B cell (primary cell): ENCODE results near the gene EPDR1. TPM values are rescaled to one million over a fixed set of nuclear protein-coding genes. Genes with fewer than 3 reads are reported as not detected.

Experiments used
- ATAC-seq: fragments of 200-7000 bp; cut with Tn5 transposase; one replicate; pipeline ENCODE4 v1.10.0; 2021; ENCODE audit warnings: low read depth, mild to moderate bottlenecking, moderate number of reproducible peaks, moderate library complexity
- CTCF ChIA-PET: fragments of 350-600 bp; sonication (Branson Sonifier 250); formaldehyde crosslinking; loops from one replicate; lab custom pipeline; 2021; ENCODE audit warnings: antibody characterized with exemption, inconsistent platforms; lab: Charles Lee
- POLR2A ChIA-PET: fragments of 350-600 bp; sonication (Branson Sonifier 250); formaldehyde crosslinking; loops from one replicate; lab custom pipeline; 2021; ENCODE audit warnings: antibody characterized with exemption; lab: Charles Lee
- DNase-seq: peaks from one replicate; pipeline ENCODE4 v3.0.0; 2013
- H2AFZ ChIP-seq: 2 replicates; pipeline ENCODE4 v1.6.1; 2012; ENCODE audit warnings: mild to moderate bottlenecking, low read depth, low read length; ENCODE audit not compliant: insufficient read depth, poor library complexity, severe bottlenecking
- H3K27ac ChIP-seq, 2 donors: 1 replicate in 1 of 2; 2 replicates in 1 of 2; pipeline ENCODE4 v1.5.1; 2012 to 2013; ENCODE audit warnings: low read length in 2 of 2, mild to moderate bottlenecking in 2 of 2, moderate library complexity in 1 of 2
- H3K27me3 ChIP-seq, 4 experiments: fragments of 200-600 bp in 1 of 4; sonication (generic) in 1 of 4; replicated peaks in 1 of 4; 1 replicate in 2 of 4; 2 replicates in 2 of 4; pipeline versions ENCODE4 v1.6.1 to v1.7.0; 2013 to 2016; ENCODE audit warnings: low read length in 3 of 4, mild to moderate bottlenecking in 2 of 4, mixed read lengths in 1 of 4, moderate library complexity in 1 of 4; ENCODE audit not compliant: insufficient read depth in 4 of 4, control insufficient read depth in 3 of 4; ENCODE audit errors: control extremely low read depth in 1 of 4
- H3K36me3 ChIP-seq, 2 experiments: replicated peaks in 1 of 2; 1 replicate in 1 of 2; 2 replicates in 1 of 2; pipeline versions ENCODE4 v1.6.1 to v1.7.1; 2013; ENCODE audit warnings: low read length in 1 of 2; ENCODE audit not compliant: insufficient read depth in 2 of 2, control insufficient read depth in 1 of 2; ENCODE audit errors: control extremely low read depth in 1 of 2, extremely low read depth in 1 of 2
- H3K4me1 ChIP-seq, 2 donors: fragments of 200-600 bp in 1 of 2; sonication (generic) in 1 of 2; 1 replicate in 1 of 2; 2 replicates in 1 of 2; pipeline versions ENCODE4 v1.5.1 to v1.6.1; 2013 to 2017; ENCODE audit warnings: low read length in 2 of 2; ENCODE audit not compliant: control insufficient read depth in 2 of 2, insufficient read depth in 2 of 2
- H3K4me2 ChIP-seq: replicated peaks from 2 replicates; pipeline ENCODE3; 2012; ENCODE audit warnings: mild to moderate bottlenecking, low read depth, low read length; ENCODE audit not compliant: poor library complexity, severe bottlenecking
- H3K4me3 ChIP-seq, 5 experiments: fragments of 200-600 bp in 1 of 5; sonication (generic) in 1 of 5; 1 replicate in 3 of 5; 2 replicates in 2 of 5; pipeline versions ENCODE4 v1.5.1 to v1.7.0; 2011 to 2016; ENCODE audit warnings: low read length in 4 of 5, mild to moderate bottlenecking in 4 of 5, low read depth in 2 of 5, control low read depth in 1 of 5, moderate library complexity in 1 of 5; ENCODE audit not compliant: insufficient read depth in 1 of 5; ENCODE audit errors: control extremely low read depth in 1 of 5, extremely low read depth in 1 of 5
- H3K79me2 ChIP-seq: fragments of 200-600 bp; sonication (generic); one replicate; pipeline ENCODE4 v1.6.0; 2016; ENCODE audit warnings: low read length; ENCODE audit not compliant: control insufficient read depth, insufficient read depth
- H3K9ac ChIP-seq: fragments of 200-600 bp; sonication (generic); 2 replicates; pipeline ENCODE4 v1.6.1; 2017; ENCODE audit warnings: mild to moderate bottlenecking, low read length, moderate library complexity
- H3K9me3 ChIP-seq, 3 donors: one replicate each; pipeline versions ENCODE4 v1.6.1 to v1.7.1; 2013; ENCODE audit warnings: low read length in 2 of 3; ENCODE audit not compliant: control insufficient read depth in 2 of 3, insufficient read depth in 1 of 3; ENCODE audit errors: control extremely low read depth in 1 of 3
- H4K20me1 ChIP-seq: 2 replicates; pipeline ENCODE4 v1.6.0; 2012; ENCODE audit warnings: mild to moderate bottlenecking, low read length; ENCODE audit not compliant: insufficient read depth, control insufficient read depth, poor library complexity, severe bottlenecking
- H3K27ac Mint-ChIP-seq: one replicate; pipeline ENCODE4 v1.8.0; 2021; ENCODE audit warnings: mixed read lengths
- H3K27me3 Mint-ChIP-seq: one replicate; pipeline ENCODE4 v1.8.0; 2021; ENCODE audit warnings: mixed read lengths
- H3K4me1 Mint-ChIP-seq: one replicate; pipeline ENCODE4 v1.8.0; 2021; ENCODE audit warnings: mixed read lengths
- H3K4me3 Mint-ChIP-seq: one replicate; pipeline ENCODE4 v1.8.0; 2021; ENCODE audit warnings: mixed read lengths
- H3K9me3 Mint-ChIP-seq: one replicate; pipeline ENCODE4 v1.8.0; 2022; ENCODE audit warnings: mixed read lengths; ENCODE audit not compliant: insufficient read depth
- CTCF ChIP-seq: fragments of 200-600 bp; IDR thresholded peaks from one replicate; pipeline ENCODE4 v1.8.0; 2022; ENCODE audit warnings: antibody characterized with exemption, mild to moderate bottlenecking
- EZH2 ChIP-seq: IDR thresholded peaks from 2 replicates; pipeline ENCODE4 v1.6.1; 2012; ENCODE audit warnings: borderline replicate concordance, low read depth, mild to moderate bottlenecking, moderate library complexity, low read length; ENCODE audit not compliant: insufficient read depth, poor library complexity, severe bottlenecking
- WGBS: methylation state at CpG from one replicate; pipeline ENCODE4 v1.1.5; 2013; ENCODE audit warnings: missing lambda C conversion rate; ENCODE audit not compliant: insufficient coverage; 5-methylcytosine and 5-hydroxymethylcytosine counted together
- intact Hi-C: fragments of 100-400 bp; cut with micrococcal nuclease; formaldehyde crosslinking; loops from one replicate; pipeline ENCODE4 v1.10.0; 2022
- polyA plus RNA-seq: library from polyadenylated mRNA; depleted of rRNA; stranded (reverse); fragments of >200 nt; gene quantifications from 2 replicates; pipeline ENCODE4 v1.2.3, GENCODE V29; 2012
- total RNA-seq, 2 donors: library from RNA; stranded (reverse); fragments of 120-200 nt in 1 of 2; gene quantifications; 1 replicate in 1 of 2; 2 replicates in 1 of 2; pipeline versions ENCODE4 v1.2.3 to v1.2.4, GENCODE V29; 2013 to 2022

Gene EPDR1
- total and polyA plus RNA-seq, 2 donors (not counting 1 experiment from before 2014, with no cell fraction given): not detected

GRCh38 chr7:37974711-37975110 lies 54.3 kb downstream of the EPDR1 start:
- CTCF ChIA-PET: interaction anchor here (0.6 kb wide), 1 partner anchor 19 kb away, joined by 3 read pairs; no protein-coding TSS in a partner anchor
- POLR2A ChIA-PET: no interaction called here
- Mint-ChIP-seq H3K4me1 (no peaks in the 10 kb centered on the region), H3K4me3 (no peak overlapping the region), H3K9me3 (no peaks in the 10 kb centered on the region), H3K27me3 (peaks cover 4% of the 10 kb centered on the region), H3K27ac (no peak overlapping the region)
- H3K4me2 ChIP-seq: no peak overlapping the region
- ATAC-seq (no peak), DNase-seq (no peak)
- no peak overlapping the region for H2AFZ ChIP-seq
- H4K20me1 ChIP-seq: no peaks in the 10 kb centered on the region
- no peaks in the 10 kb centered on the region for H3K4me1 ChIP-seq
- H3K9me3 ChIP-seq: no peaks in the 10 kb centered on the region
- no peaks in the 10 kb centered on the region for H3K36me3 ChIP-seq
- intact Hi-C loops: no loop called here
- H3K9ac ChIP-seq: no peak overlapping the region
- H3K4me3 ChIP-seq: no peak overlapping the region
- no peak for TF ChIP-seq EZH2
- TF ChIP-seq CTCF: no peak
- H3K79me2 ChIP-seq: no peaks in the 10 kb centered on the region
- peaks cover 0 to 3% (median 0%) of the 10 kb centered on the region in 4 experiments for H3K27me3 ChIP-seq
- no peak overlapping the region for H3K27ac ChIP-seq
- 92% methylated on average over 3 of the region's 4 CpGs for WGBS

GRCh38 chr7:37977243-37977642 lies 56.8 kb downstream of the EPDR1 start:
- H3K9me3 Mint-ChIP-seq: no peaks in the 10 kb centered on the region
- H3K36me3 ChIP-seq: no peaks in the 10 kb centered on the region
- no peak overlapping the region for H3K4me2 ChIP-seq
- ATAC-seq: no peak
- H3K79me2 ChIP-seq: no peaks in the 10 kb centered on the region
- H3K27me3 Mint-ChIP-seq: peaks cover 4% of the 10 kb centered on the region
- peaks cover 0 to 3% (median 0%) of the 10 kb centered on the region in 4 experiments for H3K27me3 ChIP-seq
- WGBS: 80% methylated on average over 1 of the region's 2 CpGs
- no peak overlapping the region for H2AFZ ChIP-seq
- no peaks in the 10 kb centered on the region for H4K20me1 ChIP-seq
- intact Hi-C loops: no loop called here
- H3K4me1 Mint-ChIP-seq: no peaks in the 10 kb centered on the region
- no peak overlapping the region for H3K4me3 Mint-ChIP-seq
- POLR2A ChIA-PET: no interaction called here
- no peaks in the 10 kb centered on the region for H3K4me1 ChIP-seq
- no peak overlapping the region for H3K9ac ChIP-seq
- no peak overlapping the region for H3K4me3 ChIP-seq
- no peaks in the 10 kb centered on the region for H3K9me3 ChIP-seq
- CTCF ChIA-PET: no interaction called here
- H3K27ac ChIP-seq: no peak overlapping the region
- no peak for TF ChIP-seq CTCF
- no peak for TF ChIP-seq EZH2
- no peak overlapping the region for H3K27ac Mint-ChIP-seq
- DNase-seq: no peak
